Measurements from ENCODE around the gene GINS2. TPM values are rescaled to one million over a fixed set of nuclear protein-coding genes. Genes with fewer than 3 reads are reported as not detected.

Gene GINS2
- total and polyA plus RNA-seq, 2 donors (not counting 3 experiments of a cell fraction or from before 2014, with no cell fraction given): 10.4 to 24.1 TPM

DNA sequence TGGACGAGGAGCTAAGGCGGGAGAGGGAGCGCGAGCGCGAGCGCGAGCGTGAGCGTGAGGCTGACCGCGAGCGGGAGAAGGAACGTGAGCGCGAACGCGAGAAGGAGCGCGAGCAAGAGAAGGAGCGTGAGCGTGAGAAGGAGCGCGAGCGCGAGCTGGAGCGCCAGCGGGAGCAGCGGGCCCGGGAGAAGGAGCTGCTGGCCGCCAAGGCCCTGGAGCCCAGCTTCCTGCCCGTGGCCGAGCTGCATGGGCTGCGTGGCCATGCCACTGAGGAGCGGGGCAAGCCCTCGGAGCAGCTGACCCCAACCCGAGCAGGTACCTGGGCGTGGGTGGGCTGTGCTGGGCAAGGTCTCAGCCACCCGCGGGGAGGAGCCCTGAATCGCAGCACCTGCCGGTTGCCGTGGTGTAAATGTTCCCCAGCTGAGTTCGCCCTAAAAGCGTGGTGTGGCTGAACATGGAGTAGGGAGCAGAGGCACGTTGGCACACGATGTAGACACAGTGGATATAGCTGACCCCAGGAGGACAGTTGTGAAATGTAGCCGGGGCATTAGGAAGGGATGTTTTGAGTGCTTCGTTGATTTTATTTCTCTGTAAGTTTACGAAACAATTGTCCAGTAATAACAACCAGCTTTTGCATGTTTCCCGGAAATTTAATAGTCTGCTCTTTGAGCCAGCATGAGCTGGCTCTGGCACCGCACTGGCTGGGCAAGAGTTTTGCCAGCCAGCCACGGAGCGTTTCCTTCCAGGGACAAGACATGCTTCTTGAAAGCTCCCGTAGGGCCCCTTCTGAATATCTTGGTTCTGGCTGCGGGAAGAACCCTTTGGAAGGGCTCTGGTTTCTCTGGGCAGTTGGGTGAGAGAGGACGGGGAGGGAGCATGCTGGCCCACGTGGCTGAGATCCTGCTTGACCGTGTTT is 32.1 kb downstream of the GINS2 start:
- ChIA-PET POLR2A (no interaction called here), CTCF (interaction anchor here (0.6 to 8.2 kb wide), 5 partner anchors 10 to 62 kb away, joined by 3 to 119 read pairs (median 4); no protein-coding TSS in a partner anchor)
- TF ChIP-seq EZH2 (IDR thresholded peaks at IDR 0.05; ENCODE audit: borderline replicate concordance, low read depth, low read length, severe bottlenecking) (no peak), CTCF (IDR thresholded peaks at IDR 0.05; ENCODE audit: extremely low read depth in 1 of 2, insufficient read depth in 1 of 2, low read depth in 1 of 2, low read length in 2 of 2) (no peak), MAX (IDR thresholded peaks at IDR 0.05; ENCODE audit: insufficient read depth, insufficient read length) (no peak), MYC (IDR thresholded peaks at IDR 0.05; ENCODE audit: low read depth, low read length) (no peak), FOS (IDR thresholded peaks at IDR 0.05; ENCODE audit: borderline replicate concordance, insufficient read depth, low read length) (no peak), POLR2A (IDR thresholded peaks at IDR 0.05; ENCODE audit: low read depth, low read length) (no peak), GATA2 (IDR thresholded peaks at IDR 0.05; ENCODE audit: insufficient read depth, insufficient read length, low read depth, low read length) (no peak), POLR2AphosphoS5 (IDR thresholded peaks at IDR 0.05; ENCODE audit: insufficient read depth, low read depth, low read length) (no peak), JUN (IDR thresholded peaks at IDR 0.05; ENCODE audit: borderline replicate concordance, insufficient read depth, insufficient read length, low read depth) (no peak)
- BruUV-seq (replicated peaks): no TSS peak
- intact Hi-C loops (cut with micrococcal nuclease) (no loop called here), dilution Hi-C loops (cut with MboI; ENCODE audit: extremely low pct_ligation_motif_present, low sequenced_read_pairs) (no loop called here)
- no peaks in the 10 kb centered on the region for H4K20me1 ChIP-seq (replicated peaks; ENCODE audit: control insufficient read depth, extremely low read depth, insufficient read depth, low read length)
- no peak overlapping the region for H3K4me3 ChIP-seq (replicated peaks in 1 of 3; ENCODE audit: insufficient read depth in 1 of 3, low read depth in 1 of 3, low read length in 3 of 3)
- no peaks in the 10 kb centered on the region for H3K4me1 ChIP-seq (ENCODE audit: control insufficient read depth, extremely low read depth, insufficient read depth, low read length)
- no peak for DNase-seq (ENCODE audit: low read depth, low spot score)
- H3K36me3 ChIP-seq (ENCODE audit: control insufficient read depth in 2 of 2, extremely low read depth in 1 of 2, insufficient read depth in 2 of 2, low read length in 2 of 2): no peaks in the 10 kb centered on the region
- H3K79me2 ChIP-seq (ENCODE audit: control insufficient read depth, insufficient read depth, low read length): no peaks in the 10 kb centered on the region
- H3K9me1 ChIP-seq (replicated peaks; ENCODE audit: control insufficient read depth, extremely low read depth, insufficient read depth, low read length): no peaks in the 10 kb centered on the region
- H3K9me3 ChIP-seq (replicated peaks; ENCODE audit: control insufficient read depth, insufficient read depth, low read length): no peaks in the 10 kb centered on the region
- no peaks in the 10 kb centered on the region for H3K27me3 ChIP-seq (ENCODE audit: control insufficient read depth in 2 of 2, insufficient read depth in 2 of 2, low read length in 2 of 2)
- FAIRE-seq: no peak
- H3K4me2 ChIP-seq (ENCODE audit: insufficient read depth, low read length): no peak overlapping the region
- H3K9ac ChIP-seq (replicated peaks; ENCODE audit: extremely low read depth, insufficient read depth, low read length): no peak overlapping the region
- no peak overlapping the region for H3K27ac ChIP-seq (ENCODE audit: insufficient read depth, low read depth, low read length)
- H2AFZ ChIP-seq (ENCODE audit: low read depth, low read length): no peak overlapping the region

Measured in endothelial cell of umbilical vein (primary cell).